BLaER1 treated with 17β-estradiol and CSF1 and Interleukin-3, amounts not matched to agents 10 nM and 100 nM (cell line): ENCODE data around the gene PLCXD3.

Source experiments
- H3K27ac ChIP-seq, 11 experiments: shearing (Covaris generic); formaldehyde crosslinking; 2 replicates each; pipeline ENCODE4 v1.8.1; 2022
- H3K27me3 ChIP-seq, 11 experiments: shearing (Covaris generic); formaldehyde crosslinking; 2 replicates each; pipeline ENCODE4 v1.8.1; 2022
- H3K36me3 ChIP-seq, 11 experiments: shearing (Covaris generic); formaldehyde crosslinking; 2 replicates each; pipeline ENCODE4 v1.8.1; 2022
- H3K4me1 ChIP-seq, 10 experiments: shearing (Covaris generic); formaldehyde crosslinking; 2 replicates each; pipeline ENCODE4 v1.8.1; 2022
- H3K4me2 ChIP-seq, 11 experiments: shearing (Covaris generic); formaldehyde crosslinking; 2 replicates each; pipeline ENCODE4 v1.8.1; 2022
- H3K4me3 ChIP-seq, 10 experiments: shearing (Covaris generic); formaldehyde crosslinking; 2 replicates each; pipeline ENCODE4 v1.8.1; 2022
- H3K9ac ChIP-seq, 11 experiments: shearing (Covaris generic); formaldehyde crosslinking; 2 replicates each; pipeline ENCODE4 v1.8.1; 2022
- H3K9me3 ChIP-seq, 11 experiments: shearing (Covaris generic); formaldehyde crosslinking; replicated peaks in 1 of 11; 2 replicates each; pipeline ENCODE4 v1.8.1; 2022
- H4K20me1 ChIP-seq, 11 experiments: shearing (Covaris generic); formaldehyde crosslinking; 2 replicates each; pipeline ENCODE4 v1.8.1; 2022
- Cebpa-rat ChIP-seq, 11 experiments: shearing (Covaris generic); IDR thresholded peaks; 2 replicates each; pipeline ENCODE4 v1.8.1; 2022

PLCXD3 gene

DNA sequence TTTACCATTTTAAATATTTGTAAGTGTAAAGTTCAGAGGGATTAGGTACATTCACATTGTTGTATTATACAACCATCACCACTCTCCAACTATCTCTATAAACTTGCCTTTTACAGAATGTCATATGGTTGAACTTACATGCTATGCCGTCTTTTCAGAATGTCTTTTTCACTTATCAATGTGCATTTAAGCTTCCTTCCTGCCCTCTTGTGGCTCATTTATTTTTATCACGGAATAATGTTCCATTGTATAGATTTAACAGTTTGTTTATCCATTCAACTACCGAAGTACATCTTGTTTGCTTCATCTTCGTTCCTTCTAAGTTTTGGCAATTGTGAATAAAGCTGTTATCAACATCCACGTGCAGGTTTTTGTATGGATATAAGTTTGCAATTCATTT, 163.8 kb downstream of the PLCXD3 start:
- no peaks in the 10 kb centered on the region for H3K9me3 ChIP-seq
- no peaks in the 10 kb centered on the region for H3K36me3 ChIP-seq
- H4K20me1 ChIP-seq = no peaks in the 10 kb centered on the region
- no peak overlapping the region for H3K27ac ChIP-seq
- H3K27me3 ChIP-seq = no peaks in the 10 kb centered on the region
- no peak overlapping the region for H3K4me3 ChIP-seq
- no peak overlapping the region for H3K4me2 ChIP-seq
- no peak overlapping the region for H3K9ac ChIP-seq
- H3K4me1 ChIP-seq = no peaks in the 10 kb centered on the region
- no peak for TF ChIP-seq Cebpa-rat (IDR thresholded peaks at IDR 0.05)

GRCh38 chr5:41345295-41345694, 165.1 kb downstream of the PLCXD3 start:
- Histone ChIP-seq H3K4me3 (no peak overlapping the region), H3K36me3 (no peaks in the 10 kb centered on the region), H3K9ac (no peak overlapping the region), H4K20me1 (no peaks in the 10 kb centered on the region), H3K27ac (no peak overlapping the region), H3K27me3 (no peaks in the 10 kb centered on the region), H3K4me2 (no peak overlapping the region), H3K9me3 (no peaks in the 10 kb centered on the region), H3K4me1 (no peaks in the 10 kb centered on the region)
- no peak for TF ChIP-seq Cebpa-rat (IDR thresholded peaks at IDR 0.05)

DNA sequence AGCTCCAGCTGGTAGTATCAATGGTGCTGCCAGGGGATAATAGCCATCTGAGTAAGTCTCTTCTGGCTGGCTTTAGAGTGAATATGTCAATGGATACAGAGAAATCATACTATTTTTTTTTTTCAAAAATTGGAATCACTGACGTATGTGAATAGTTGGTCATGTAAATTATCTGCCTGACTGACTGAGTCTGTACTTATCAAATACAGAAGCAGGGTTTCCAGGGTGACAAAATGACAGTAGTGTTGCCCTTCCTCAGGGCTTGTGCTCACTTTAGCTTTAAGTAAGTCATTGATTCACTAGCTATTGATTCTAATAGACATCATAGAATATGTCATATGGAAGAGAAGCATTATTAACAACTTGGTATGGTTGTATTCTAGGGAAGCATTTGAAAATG, 171.1 kb downstream of the PLCXD3 start:
- no peak overlapping the region for H3K4me3 ChIP-seq
- no peak overlapping the region for H3K27ac ChIP-seq
- no peaks in the 10 kb centered on the region for H3K36me3 ChIP-seq
- no peaks in the 10 kb centered on the region for H3K4me1 ChIP-seq
- H4K20me1 ChIP-seq = no peaks in the 10 kb centered on the region
- H3K9ac ChIP-seq = no peak overlapping the region
- TF ChIP-seq Cebpa-rat (IDR thresholded peaks at IDR 0.05) = no peak
- H3K9me3 ChIP-seq = no peaks in the 10 kb centered on the region
- no peaks in the 10 kb centered on the region for H3K27me3 ChIP-seq
- H3K4me2 ChIP-seq = no peak overlapping the region

DNA sequence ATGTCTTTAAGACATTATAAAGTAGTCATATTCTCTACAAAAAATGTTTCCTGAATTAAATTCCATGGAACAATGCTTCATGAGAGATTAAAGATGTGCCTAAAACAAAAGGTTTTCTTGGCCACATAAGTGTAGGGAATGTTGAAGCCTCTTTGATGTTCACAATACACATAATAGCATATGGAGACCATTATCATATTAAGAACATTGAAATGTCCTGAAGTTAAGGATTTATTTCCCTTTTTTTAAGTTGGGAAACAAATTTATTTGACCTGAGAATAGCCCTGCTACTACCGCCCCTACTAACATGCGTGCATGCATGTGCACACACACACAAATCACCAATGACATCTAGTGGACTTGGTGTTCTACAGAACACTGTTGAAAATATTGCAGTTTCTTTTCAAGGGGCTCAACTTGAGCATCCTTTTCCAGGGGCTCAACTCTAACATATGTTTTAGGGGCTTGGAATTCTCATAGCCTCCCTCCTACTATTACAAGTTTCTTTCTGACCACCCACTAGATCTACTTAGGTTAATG, 172.2 kb downstream of the PLCXD3 start:
- TF ChIP-seq Cebpa-rat (IDR thresholded peaks at IDR 0.05) = no peak

GRCh38 chr5:41337724-41338123, 172.7 kb downstream of the PLCXD3 start:
- no peak overlapping the region for H3K9ac ChIP-seq

More for the DNA sequence above, 172.2 kb downstream of the PLCXD3 start:
- H3K9me3 ChIP-seq = no peaks in the 10 kb centered on the region
- H4K20me1 ChIP-seq = no peaks in the 10 kb centered on the region
- H3K36me3 ChIP-seq = no peaks in the 10 kb centered on the region
- no peaks in the 10 kb centered on the region for H3K27me3 ChIP-seq
- no peak overlapping the region for H3K27ac ChIP-seq
- no peak overlapping the region for H3K4me3 ChIP-seq
- no peaks in the 10 kb centered on the region for H3K4me1 ChIP-seq
- H3K9ac ChIP-seq = no peak overlapping the region
- H3K4me2 ChIP-seq = no peak overlapping the region

GRCh38 chr5:41337216-41337615, 173.2 kb downstream of the PLCXD3 start:
- H3K36me3 ChIP-seq = no peaks in the 10 kb centered on the region
- TF ChIP-seq Cebpa-rat (IDR thresholded peaks at IDR 0.05) = no peak
- no peaks in the 10 kb centered on the region for H3K27me3 ChIP-seq

More at GRCh38 chr5:41337724-41338123, 172.7 kb downstream of the PLCXD3 start:
- Histone ChIP-seq H3K4me3 (no peak overlapping the region), H4K20me1 (no peaks in the 10 kb centered on the region), H3K36me3 (no peaks in the 10 kb centered on the region), H3K9me3 (no peaks in the 10 kb centered on the region), H3K27ac (no peak overlapping the region), H3K4me2 (no peak overlapping the region), H3K27me3 (no peaks in the 10 kb centered on the region), H3K4me1 (no peaks in the 10 kb centered on the region)
- no peak for TF ChIP-seq Cebpa-rat (IDR thresholded peaks at IDR 0.05)

DNA sequence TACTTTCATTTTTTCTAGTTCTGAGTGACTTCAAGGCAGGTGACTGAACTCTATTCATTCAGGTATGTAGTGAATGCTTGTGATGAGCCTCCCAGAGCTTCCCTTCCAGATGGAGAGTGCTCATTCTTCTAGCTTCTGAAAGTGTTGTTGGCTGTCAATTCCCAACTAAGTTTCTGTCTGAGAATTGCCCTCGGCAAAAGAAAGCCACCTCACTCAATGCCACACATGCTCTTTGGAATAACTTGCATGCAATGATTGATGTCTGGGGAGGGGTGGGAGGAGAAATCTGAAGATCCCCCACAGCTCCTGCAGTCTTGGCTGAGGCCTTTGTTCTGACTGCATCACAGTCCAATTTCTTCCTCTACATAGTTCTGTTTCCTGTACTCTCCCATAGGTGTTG, 173.9 kb downstream of the PLCXD3 start:
- Histone ChIP-seq H3K36me3 (no peaks in the 10 kb centered on the region), H4K20me1 (no peaks in the 10 kb centered on the region), H3K9ac (no peak overlapping the region), H3K9me3 (no peaks in the 10 kb centered on the region), H3K4me1 (no peaks in the 10 kb centered on the region), H3K27ac (no peak overlapping the region), H3K4me3 (no peak overlapping the region), H3K4me2 (no peak overlapping the region), H3K27me3 (no peaks in the 10 kb centered on the region)
- no peak for TF ChIP-seq Cebpa-rat (IDR thresholded peaks at IDR 0.05)

More at GRCh38 chr5:41337216-41337615, 173.2 kb downstream of the PLCXD3 start:
- no peaks in the 10 kb centered on the region for H3K9me3 ChIP-seq
- no peaks in the 10 kb centered on the region for H4K20me1 ChIP-seq
- no peak overlapping the region for H3K4me3 ChIP-seq
- no peak overlapping the region for H3K27ac ChIP-seq
- H3K9ac ChIP-seq = no peak overlapping the region
- no peaks in the 10 kb centered on the region for H3K4me1 ChIP-seq
- no peak overlapping the region for H3K4me2 ChIP-seq

- Histone ChIP-seq H3K27me3 (no peaks in the 10 kb centered on the region), H3K4me2 (no peak overlapping the region), H3K4me3 (no peak overlapping the region), H3K9ac (no peak overlapping the region), H3K4me1 (no peaks in the 10 kb centered on the region), H3K36me3 (no peaks in the 10 kb centered on the region), H3K9me3 (no peaks in the 10 kb centered on the region), H3K27ac (no peak overlapping the region), H4K20me1 (no peaks in the 10 kb centered on the region)
- no peak for TF ChIP-seq Cebpa-rat (IDR thresholded peaks at IDR 0.05)
These were observed 174.7 kb downstream of the PLCXD3 start for GRCh38 chr5:41335596-41336181.

- no peaks in the 10 kb centered on the region for H4K20me1 ChIP-seq
- H3K4me1 ChIP-seq = no peaks in the 10 kb centered on the region
- no peak overlapping the region for H3K4me3 ChIP-seq
- H3K27me3 ChIP-seq = no peaks in the 10 kb centered on the region
- no peak overlapping the region for H3K4me2 ChIP-seq
- no peak overlapping the region for H3K27ac ChIP-seq
- H3K9ac ChIP-seq = no peak overlapping the region
- no peak for TF ChIP-seq Cebpa-rat (IDR thresholded peaks at IDR 0.05)
- no peaks in the 10 kb centered on the region for H3K9me3 ChIP-seq
- H3K36me3 ChIP-seq = no peaks in the 10 kb centered on the region
These were observed 175.6 kb downstream of the PLCXD3 start for GRCh38 chr5:41334758-41335157.

DNA sequence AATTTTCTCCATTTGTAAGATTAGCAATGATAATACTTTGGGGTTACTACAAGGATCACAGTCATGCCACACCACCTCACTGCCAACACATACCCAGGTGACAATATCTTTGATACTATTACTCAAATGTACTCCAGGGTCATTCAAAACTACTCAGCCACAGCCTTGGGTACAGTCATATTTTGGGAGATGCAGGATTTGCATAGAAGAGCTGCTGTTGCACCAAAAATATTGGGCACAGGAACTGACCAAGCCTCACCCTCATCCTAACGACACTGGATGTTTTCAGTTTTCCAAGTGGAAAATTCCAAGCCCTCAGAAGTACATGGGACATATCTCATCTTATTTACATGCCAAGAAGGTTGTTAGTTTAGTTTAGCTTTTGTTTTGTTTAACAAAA, 176.2 kb downstream of the PLCXD3 start:
- H3K9ac ChIP-seq = no peak overlapping the region
- no peak overlapping the region for H3K4me2 ChIP-seq
- no peak overlapping the region for H3K4me3 ChIP-seq
- H3K27me3 ChIP-seq = no peaks in the 10 kb centered on the region
- no peaks in the 10 kb centered on the region for H3K36me3 ChIP-seq
- H3K27ac ChIP-seq = no peak overlapping the region
- H3K9me3 ChIP-seq = no peaks in the 10 kb centered on the region
- H3K4me1 ChIP-seq = no peaks in the 10 kb centered on the region
- TF ChIP-seq Cebpa-rat (IDR thresholded peaks at IDR 0.05) = no peak
- no peaks in the 10 kb centered on the region for H4K20me1 ChIP-seq
